ENCODE measurements around the gene NUP210L.

DNA sequence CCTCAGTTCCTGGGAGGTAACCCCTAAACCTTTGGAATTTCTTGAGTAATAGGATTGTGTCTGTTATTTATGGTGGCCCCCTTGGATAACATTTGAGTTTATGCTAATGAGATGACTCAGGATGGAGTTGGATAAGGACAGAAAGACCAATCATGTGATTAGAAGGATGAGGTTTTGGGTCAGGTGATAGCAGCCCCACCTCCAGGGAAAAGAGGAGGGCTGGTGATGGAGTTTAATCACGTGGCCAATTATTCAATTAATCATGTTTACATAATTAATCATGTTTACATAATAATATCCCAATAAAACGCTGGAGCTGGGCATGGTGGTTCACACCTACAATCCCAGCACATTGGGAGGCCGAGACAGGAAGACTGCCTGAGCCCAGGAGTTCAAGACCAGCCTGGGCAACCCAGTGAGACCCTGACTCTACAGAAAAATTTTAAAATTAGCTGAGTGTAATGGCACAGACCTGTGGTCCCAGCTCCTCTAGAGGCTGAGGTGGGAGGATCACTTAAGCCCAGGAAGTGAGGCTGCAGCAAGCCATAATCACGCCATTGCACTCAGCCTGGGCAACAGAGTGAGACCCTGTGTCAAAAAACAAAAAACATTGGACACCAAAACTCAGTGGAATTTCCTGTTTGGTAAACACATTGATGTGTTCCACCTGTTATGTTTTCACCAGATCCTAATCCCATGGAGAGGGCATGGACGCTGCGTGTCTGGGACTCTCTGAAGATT lies 73.3 kb downstream of the NUP210L start:
- TF ChIP-seq, protein P1, sequence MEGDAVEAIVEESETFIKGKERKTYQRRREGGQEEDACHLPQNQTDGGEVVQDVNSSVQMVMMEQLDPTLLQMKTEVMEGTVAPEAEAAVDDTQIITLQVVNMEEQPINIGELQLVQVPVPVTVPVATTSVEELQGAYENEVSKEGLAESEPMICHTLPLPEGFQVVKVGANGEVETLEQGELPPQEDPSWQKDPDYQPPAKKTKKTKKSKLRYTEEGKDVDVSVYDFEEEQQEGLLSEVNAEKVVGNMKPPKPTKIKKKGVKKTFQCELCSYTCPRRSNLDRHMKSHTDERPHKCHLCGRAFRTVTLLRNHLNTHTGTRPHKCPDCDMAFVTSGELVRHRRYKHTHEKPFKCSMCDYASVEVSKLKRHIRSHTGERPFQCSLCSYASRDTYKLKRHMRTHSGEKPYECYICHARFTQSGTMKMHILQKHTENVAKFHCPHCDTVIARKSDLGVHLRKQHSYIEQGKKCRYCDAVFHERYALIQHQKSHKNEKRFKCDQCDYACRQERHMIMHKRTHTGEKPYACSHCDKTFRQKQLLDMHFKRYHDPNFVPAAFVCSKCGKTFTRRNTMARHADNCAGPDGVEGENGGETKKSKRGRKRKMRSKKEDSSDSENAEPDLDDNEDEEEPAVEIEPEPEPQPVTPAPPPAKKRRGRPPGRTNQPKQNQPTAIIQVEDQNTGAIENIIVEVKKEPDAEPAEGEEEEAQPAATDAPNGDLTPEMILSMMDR (conservative IDR thresholded peaks at IDR 0.05; ENCODE audit: low read length) = no peak
- no peak for TF ChIP-seq EZH2phosphoT487 (IDR thresholded peaks at IDR 0.05; ENCODE audit: borderline replicate concordance)
